ENCODE results near the gene LRRC74B. TPM values are rescaled to one million over a fixed set of nuclear protein-coding genes. Genes with fewer than 3 reads are reported as not detected.
"Not testable (repeated sequence)": the region's sequence is repeated elsewhere in the genome, so short reads cannot be mapped to it uniquely, and the experiment has no call there.

Gene LRRC74B
- total RNA-seq (2014; rRNA removed; shearing (Covaris generic)): not detected in 2 replicates

GRCh38 chr22:21045585-21046294 is at the start of gene LRRC74B:
Gene LRRC74B (plus strand): TSS chr22:21045946. CDS start chr22:21045987, 41 bp downstream.
- DNase-seq (ENCODE audit: low read depth): peak; percentile 91

- no peak for DNase-seq (ENCODE audit: low read depth)
These were observed 49.7 kb upstream of the LRRC74B start for GRCh38 chr22:20996031-20996410.

- no peak for DNase-seq (ENCODE audit: low read depth)
These were observed 48.9 kb upstream of the LRRC74B start for GRCh38 chr22:20996598-20997535.

DNA sequence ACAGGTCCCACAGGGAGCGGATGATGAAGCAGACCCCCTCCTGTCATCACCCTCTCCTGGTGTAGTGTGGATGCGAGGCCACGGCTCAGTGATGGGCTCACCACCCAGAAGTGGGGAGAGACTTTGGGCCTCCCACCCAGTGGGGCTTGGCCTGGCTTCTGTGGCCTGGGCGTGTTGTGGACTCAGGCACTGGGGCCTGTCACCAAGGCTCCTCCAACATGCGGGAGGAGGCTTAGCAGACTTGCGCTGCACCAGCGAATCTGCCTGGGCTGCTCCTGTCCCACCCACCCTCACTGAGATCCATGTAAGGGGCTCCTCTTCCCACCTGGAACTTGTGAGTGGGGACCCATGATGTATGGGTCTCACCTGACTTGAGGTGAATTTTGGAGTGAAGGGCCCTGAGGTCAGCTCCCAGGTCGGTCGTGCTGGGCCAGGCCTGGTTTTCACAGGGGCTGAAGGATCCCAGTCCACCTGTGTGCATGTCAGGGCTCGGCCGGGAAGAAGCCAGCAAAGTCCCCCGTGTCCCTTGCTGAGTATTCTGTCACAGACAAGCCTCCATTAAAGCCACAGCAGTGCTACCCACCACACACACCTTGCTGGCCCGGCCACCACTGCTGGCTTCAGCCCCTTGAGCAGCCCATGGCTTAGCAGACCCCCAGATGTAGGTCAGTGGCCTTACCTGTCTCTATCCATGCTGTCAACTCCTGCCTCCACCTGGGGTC is 48.0 kb upstream of the LRRC74B start:
- DNase-seq (ENCODE audit: low read depth): no peak

DNA sequence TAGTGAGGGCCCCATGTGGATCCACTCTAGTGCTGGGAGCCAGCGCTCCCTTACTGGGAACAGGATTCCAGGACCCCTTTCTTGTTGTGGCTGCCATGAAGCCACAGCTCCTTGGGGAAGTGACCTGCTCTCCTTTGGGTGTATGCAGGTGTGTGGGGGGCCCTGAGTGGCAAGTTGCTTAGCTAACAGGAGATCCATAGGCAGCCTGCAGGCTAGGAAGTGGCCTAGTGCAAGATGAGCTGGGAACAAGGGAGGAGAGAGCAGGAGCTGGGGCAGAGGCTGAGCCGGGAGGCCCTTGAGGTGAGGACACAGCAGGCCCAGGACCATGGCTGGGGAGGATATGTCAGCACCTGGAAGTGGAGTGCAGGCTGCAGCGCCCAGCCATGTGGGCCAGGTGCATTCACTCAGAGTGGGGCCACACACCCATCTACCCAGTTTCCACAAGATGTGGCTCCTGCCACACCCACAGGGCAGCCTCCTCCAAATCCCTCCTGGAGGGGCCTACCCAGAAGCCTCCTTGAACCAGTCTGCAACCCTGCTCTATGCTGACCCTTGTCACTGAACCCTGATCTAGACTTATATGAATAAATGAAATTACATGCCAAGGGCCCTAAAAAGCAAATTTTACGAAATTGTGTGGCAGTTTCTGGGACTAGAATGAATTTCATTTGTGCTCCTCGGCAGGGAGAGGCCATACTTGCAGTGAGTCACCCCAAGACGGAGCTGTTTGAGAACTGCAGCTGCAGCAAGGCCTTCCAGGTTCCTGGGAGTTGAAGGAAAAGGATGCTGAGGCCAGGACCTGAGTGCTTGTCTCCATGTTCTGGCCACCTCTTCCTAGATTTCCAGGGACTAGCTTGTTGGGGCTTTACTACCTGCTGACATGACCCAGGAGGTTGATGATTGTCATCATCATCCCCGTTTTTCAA is 47.1 kb upstream of the LRRC74B start:
- DNase-seq (ENCODE audit: low read depth): peak; percentile 23

DNA sequence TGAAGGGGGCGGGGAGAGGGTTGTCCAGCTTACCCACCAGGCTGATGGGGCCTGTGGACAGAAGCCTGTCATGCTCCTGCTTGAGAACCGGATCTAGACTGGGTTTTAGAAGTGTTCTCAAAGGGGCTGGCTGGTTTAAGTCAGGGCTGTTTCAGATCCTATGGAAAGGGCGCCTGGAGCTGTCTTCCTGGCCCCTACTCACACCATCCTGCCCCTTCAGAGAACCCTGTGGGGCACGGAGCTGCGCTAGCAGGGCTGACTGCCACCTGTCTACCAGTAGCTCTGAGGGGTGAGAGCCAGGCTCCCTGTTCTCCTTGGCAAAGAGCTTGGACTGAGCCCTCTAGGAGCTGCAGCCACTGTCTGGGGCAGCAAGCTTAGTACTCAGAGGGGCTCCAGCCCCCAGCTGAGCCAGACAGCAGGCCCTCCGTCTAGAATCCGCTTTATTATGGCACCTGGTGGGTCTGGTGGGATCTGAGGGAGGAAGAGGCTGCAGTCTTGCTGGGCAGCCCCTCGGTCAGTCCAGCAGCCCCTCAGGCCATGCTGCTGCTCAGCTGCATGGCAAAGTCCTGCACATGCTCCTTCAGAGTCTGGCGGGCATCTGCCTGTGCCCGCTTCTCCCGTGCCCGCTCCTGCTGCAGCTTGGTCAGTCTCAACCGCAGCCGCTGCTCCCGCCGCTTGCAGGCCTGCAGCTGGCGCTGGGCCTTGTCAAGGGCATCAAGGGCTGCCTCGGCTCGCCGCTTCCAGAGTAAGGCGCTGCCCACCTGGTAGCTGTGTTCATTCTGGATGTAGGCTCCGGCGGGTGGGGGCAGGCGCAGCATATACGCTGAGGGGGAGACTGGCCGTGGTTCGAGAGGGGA is 46.2 kb upstream of the LRRC74B start:
- DNase-seq (ENCODE audit: low read depth): no peak

DNA sequence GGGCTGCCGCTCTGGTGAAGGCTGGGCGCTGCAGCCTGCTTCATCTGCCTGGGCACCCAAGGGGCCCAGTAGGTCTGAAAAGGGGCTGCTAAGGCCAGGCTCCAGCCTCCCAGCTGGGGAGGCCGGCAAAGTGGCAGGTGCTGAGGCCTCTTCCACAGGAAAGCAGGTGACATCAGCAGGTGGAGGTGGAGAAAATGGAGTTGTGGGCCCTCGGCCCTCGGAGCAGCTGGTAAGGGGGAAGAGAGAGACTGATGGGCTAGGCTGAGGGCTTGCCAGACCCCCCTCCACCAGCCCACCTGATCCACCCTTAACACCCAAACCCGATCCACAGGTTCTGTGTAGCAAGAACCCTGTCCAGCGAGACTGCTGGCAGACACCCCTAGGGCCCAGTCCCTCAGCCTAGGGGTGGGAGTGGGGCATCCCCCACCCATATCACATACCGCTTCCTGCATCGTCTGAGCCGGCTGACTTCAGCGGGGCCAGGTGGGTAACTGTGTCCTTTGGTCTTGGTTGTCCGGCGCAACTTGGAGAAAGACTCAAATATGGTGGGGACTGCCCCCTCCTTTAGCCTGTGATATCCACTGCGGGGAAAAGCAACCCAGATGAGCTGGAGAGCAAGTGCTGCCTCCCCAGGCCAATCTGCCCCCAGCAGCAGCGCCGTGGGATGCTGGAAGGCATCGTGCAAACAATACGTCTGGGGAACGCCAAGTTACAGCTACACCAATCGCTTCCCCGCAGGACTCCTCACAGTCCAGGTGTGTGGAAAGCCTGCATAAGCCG is 45.3 kb upstream of the LRRC74B start:
- DNase-seq (ENCODE audit: low read depth): no peak

DNA sequence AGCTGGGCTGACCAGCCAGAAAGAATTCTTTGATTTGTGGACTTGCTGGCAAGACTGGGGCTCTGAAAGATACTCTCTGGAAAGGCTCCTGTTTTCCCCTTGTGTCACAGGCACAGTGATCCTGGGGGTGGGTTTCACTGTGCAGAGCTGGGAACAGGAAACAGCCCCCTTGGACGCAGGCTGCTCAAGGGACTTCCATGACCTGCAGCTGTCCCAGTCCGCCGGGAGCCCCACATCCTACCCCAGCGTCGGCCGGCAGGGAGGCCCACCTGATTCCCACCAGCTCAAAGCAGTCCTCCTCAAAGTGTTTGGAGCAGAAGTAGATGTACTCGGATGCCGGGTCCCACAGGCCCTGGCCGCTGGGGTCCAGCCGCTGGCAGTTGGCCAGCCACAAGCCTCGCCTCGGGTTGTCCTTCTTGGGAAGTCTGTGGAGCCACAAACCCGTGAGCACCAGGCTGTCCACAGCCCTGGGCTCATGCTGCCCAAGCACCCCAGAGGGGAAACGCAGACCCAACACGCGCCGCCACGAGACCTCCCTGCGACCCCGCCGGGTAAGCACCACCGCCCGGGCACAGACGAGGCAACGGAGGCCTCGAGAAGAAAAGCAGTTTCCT is 44.7 kb upstream of the LRRC74B start:
- DNase-seq (ENCODE audit: low read depth): no peak

DNA sequence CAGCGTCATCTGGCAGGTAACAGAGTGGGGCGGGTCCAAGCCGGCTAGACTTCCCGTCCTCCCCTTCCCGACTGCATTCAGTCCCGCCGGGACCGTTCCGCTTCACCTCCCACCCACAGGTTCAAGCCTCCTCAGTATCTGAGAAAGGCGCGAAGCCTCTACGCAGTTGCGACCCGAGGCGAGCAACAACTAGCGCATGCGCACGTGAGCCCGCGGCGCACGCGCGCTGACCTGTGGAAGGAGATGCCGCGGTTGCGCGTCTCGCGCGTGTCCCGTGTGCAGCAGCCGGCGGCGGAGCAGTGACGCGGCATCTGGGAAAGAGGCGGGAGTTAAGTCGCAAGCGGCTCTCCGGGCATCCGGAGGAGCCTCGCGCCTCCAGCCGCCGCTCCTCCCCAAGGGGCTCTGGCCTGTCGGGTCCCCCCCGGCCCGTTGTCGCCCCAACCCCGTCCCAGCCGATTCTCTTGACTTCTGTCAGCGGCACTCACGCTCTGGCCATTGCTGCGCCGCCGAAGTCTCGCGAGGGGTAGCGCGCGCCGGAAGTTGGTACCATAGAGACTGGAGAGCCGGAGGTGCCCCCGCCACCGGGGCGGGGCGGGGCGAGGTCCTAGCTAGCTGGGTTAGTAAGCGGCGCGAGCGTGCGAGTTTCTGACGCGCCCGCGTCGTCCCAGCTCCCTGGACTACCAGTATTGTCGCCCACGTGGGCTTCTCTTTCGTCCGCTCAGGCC is 44.0 kb upstream of the LRRC74B start, which contains the start of gene THAP7:
Gene THAP7 (minus strand): TSS at position 518 of the 725 bp plus-strand sequence. CDS start 207 bp downstream, at position 311.
- DNase-seq (ENCODE audit: low read depth): peak; percentile 92

- DNase-seq (ENCODE audit: low read depth): no peak
These were observed 42.0 kb upstream of the LRRC74B start for GRCh38 chr22:21003782-21004181.

- not testable (repeated sequence) for DNase-seq (ENCODE audit: low read depth)
These were observed 36.5 kb upstream of the LRRC74B start for GRCh38 chr22:21009208-21009607.

DNA sequence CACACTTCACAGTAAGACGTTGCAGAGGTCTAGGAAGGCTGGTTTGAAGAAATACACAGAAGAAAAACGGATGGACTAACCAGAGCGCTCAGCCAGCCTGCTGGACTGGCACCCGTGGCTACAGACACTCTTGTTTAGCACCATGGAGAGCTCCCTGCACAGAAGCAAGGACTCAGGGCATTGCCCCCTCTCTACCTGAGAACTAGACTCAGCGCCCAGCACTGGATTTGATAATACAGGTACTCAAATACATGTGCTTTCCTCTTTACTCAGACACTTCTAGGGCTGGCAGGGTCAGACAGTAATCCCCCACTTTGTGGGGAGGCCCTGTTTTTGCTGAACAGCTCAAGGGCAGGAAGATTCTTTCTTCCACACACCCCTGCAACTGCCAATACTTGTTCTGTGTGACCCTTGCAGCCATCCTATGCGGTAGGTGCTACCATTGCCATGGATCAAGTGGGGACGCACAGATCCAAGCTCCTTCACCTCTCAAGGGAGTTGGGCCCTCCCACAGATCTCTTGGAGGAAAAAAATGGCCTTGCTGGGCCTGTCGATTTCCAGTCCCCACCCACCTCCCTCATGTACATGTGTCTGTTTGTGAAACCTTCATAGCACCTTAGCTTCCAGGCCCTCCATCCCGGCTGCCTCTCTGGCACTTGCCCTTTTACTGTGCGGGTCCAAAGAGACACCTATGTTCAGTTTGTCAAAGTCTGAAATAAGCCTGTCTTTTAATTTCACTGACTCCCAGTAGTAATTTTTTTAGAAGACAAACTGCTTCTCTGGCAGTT is 35.9 kb upstream of the LRRC74B start:
- peak; percentile 46 for DNase-seq (ENCODE audit: low read depth)

- DNase-seq (ENCODE audit: low read depth): no peak
These were observed 35.2 kb upstream of the LRRC74B start for GRCh38 chr22:21010426-21011113.

GRCh38 chr22:21012446-21013407 is 33.0 kb upstream of the LRRC74B start:
- DNase-seq (ENCODE audit: low read depth): no peak

GRCh38 chr22:21013657-21014201 is 32.0 kb upstream of the LRRC74B start:
- DNase-seq (ENCODE audit: low read depth): no peak
